Psoas muscle (tissue), 8 donors: ENCODE results near the gene KIAA0513. TPM values are rescaled to one million over a fixed set of nuclear protein-coding genes. Genes with fewer than 3 reads are reported as not detected.

ENCODE experiments used
- ATAC-seq, 4 donors: fragments of 200-7000 bp; cut with Tn5 transposase; one replicate each; pipeline ENCODE4 v1.9.1; 2020; ENCODE audit warnings: moderate library complexity in 3 of 4, mild to moderate bottlenecking in 2 of 4
- DNase-seq, 2 donors: peaks; one replicate each; pipeline ENCODE4 v3.0.0-alpha.2; 2020
- H3K27ac ChIP-seq: fragments of 200-600 bp; one replicate; pipeline ENCODE4 v1.8.0; 2022
- H3K27me3 ChIP-seq, 3 donors: fragments of 200-600 bp in 1 of 3; one replicate each; pipeline versions ENCODE4 v1.6.1 to v1.8.0; 2013 to 2022; ENCODE audit warnings: low read length in 2 of 3, mild to moderate bottlenecking in 2 of 3, moderate library complexity in 1 of 3; ENCODE audit not compliant: insufficient read depth in 3 of 3
- H3K36me3 ChIP-seq, 2 donors: fragments of 200-600 bp in 1 of 2; one replicate each; pipeline versions ENCODE4 v1.6.1 to v1.8.0; 2013 to 2022; ENCODE audit warnings: low read depth in 1 of 2, mild to moderate bottlenecking in 1 of 2, moderate library complexity in 1 of 2; ENCODE audit not compliant: insufficient read depth in 1 of 2
- H3K4me1 ChIP-seq: fragments of 200-600 bp; one replicate; pipeline ENCODE4 v1.8.0; 2022
- H3K4me3 ChIP-seq: fragments of 200-600 bp; one replicate; pipeline ENCODE4 v1.8.0; 2022; ENCODE audit warnings: mild to moderate bottlenecking
- H3K9me3 ChIP-seq: fragments of 200-600 bp; one replicate; pipeline ENCODE4 v1.8.0; 2022
- CTCF ChIP-seq: fragments of 200-600 bp; IDR thresholded peaks from one replicate; pipeline ENCODE4 v1.8.0; 2022; ENCODE audit warnings: antibody characterized with exemption
- WGBS, 3 donors: extraction: QIAGEN DNeasy Blood & Tissue Kit; methylation state at CpG; one replicate each; pipeline versions ENCODE4 v1.1.6 to v1.1.7; 2013; 5-methylcytosine and 5-hydroxymethylcytosine counted together
- intact Hi-C, 2 donors: fragments of 100-400 bp; cut with DNase I; formaldehyde crosslinking; loops; one replicate each; pipeline versions ENCODE4 v1.11.0 to v1.14.2; 2022
- polyA plus RNA-seq, 3 donors: library from polyadenylated mRNA; stranded (reverse); fragments of 200-250 nt; gene quantifications; one replicate each; pipeline ENCODE4 v1.2.3, GENCODE V29; 2013
- total RNA-seq, 4 donors: library from RNA; stranded (reverse); fragmentation: NEBNext Ultra II Directional in 2 of 4; extraction: Animal tissue kit (Norgen Biotek cat#: 25700) in 2 of 4; gene quantifications; one replicate each; pipeline versions ENCODE4 v1.2.1 to v1.2.4, GENCODE V29; 2021 to 2023
- donor health status: healthy with polysubstance abuse.
- donor health status: DM: no; HTN: no; CAD: no; lungs with moderate emphysema.
- donor health status: Bipolar disorder and iron deficiency.
- donor health status: healthy.
- donor health status: DM: yes; HTN: yes; CAD: no.
- donor health status: DM: no; HTN: no; CAD: no.
- donor health status: DM: no; HTN: no; CAD: no.
- donor health status: DM: yes; HTN: yes; CAD: no.

The KIAA0513 gene
- total and polyA plus RNA-seq, 7 donors, result 3.6 to 18.2 (median 12.9) TPM

- H3K4me3 ChIP-seq, result no peak overlapping the region
- H3K4me1 ChIP-seq, result peaks cover 13% of the 10 kb centered on the region
- no peak for TF ChIP-seq CTCF
- no peak overlapping the region for H3K27ac ChIP-seq
- intact Hi-C loops, result loop anchor here in 1 of 2 donors (5.0 kb wide), 1 partner anchor 45 kb away; no protein-coding TSS in a partner anchor
- 79 to 87% (median 80%) methylated on average over 9 to 10 of the region's 10 CpGs for WGBS, 3 donors
- peaks cover 0 to 2% (median 0%) of the 10 kb centered on the region in 3 donors for H3K27me3 ChIP-seq
- H3K9me3 ChIP-seq, result no peaks in the 10 kb centered on the region
- ATAC-seq (no peak), DNase-seq (no peak)
- peaks cover 0 to 47% of the 10 kb centered on the region in 2 donors for H3K36me3 ChIP-seq
Observed at GRCh38 chr16:85077039-85077438, 49.4 kb downstream of the KIAA0513 start.

GRCh38 chr16:85077576-85078125, 50.1 kb downstream of the KIAA0513 start:
- WGBS, 3 donors, result 92 to 95% (median 94%) methylated on average over 16 of the region's 16 CpGs
- Histone ChIP-seq H3K9me3 (no peaks in the 10 kb centered on the region), H3K36me3 (peaks cover 0 to 49% of the 10 kb centered on the region in 2 donors), H3K4me3 (no peak overlapping the region), H3K27ac (no peak overlapping the region), H3K27me3 (peaks cover 0 to 2% (median 0%) of the 10 kb centered on the region in 3 donors), H3K4me1 (peaks cover 8% of the 10 kb centered on the region)
- no peak for ATAC-seq
- intact Hi-C loops, result loop anchor here in 1 of 2 donors (5.0 kb wide), 1 partner anchor 45 kb away; no protein-coding TSS in a partner anchor
- no peak for DNase-seq
- TF ChIP-seq CTCF, result no peak

DNA sequence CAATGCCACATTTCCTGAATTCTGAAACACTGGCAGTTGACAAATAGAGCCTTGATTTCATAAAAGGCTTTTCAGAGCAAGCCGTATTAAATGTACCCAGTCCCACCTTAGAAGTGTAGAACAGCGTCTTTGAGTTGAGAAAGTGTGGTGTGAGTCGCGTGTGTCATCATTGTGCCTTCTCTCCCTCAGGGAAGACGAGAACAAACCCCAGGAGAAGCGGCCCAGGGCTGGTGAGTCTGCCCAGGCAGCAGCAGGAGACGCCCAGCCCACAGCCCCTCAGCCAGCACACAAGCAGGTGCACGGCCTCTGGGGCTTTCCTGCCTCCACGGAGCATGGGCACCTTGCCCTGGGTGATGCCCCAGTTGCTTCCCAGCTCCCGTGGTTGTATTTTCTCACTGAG, 50.6 kb downstream of the KIAA0513 start:
- H3K27me3 ChIP-seq, result peaks cover 0 to 2% (median 0%) of the 10 kb centered on the region in 3 donors
- no peak for TF ChIP-seq CTCF
- peaks cover 0 to 49% of the 10 kb centered on the region in 2 donors for H3K36me3 ChIP-seq
- WGBS, 3 donors, result 90 to 91% (median 90%) methylated on average over 10 of the region's 10 CpGs
- H3K27ac ChIP-seq, result no peak overlapping the region
- DNase-seq (no peak), ATAC-seq (no peak)
- peaks cover 5% of the 10 kb centered on the region for H3K4me1 ChIP-seq
- H3K4me3 ChIP-seq, result no peak overlapping the region
- H3K9me3 ChIP-seq, result no peaks in the 10 kb centered on the region
- intact Hi-C loops, result loop anchor here in 1 of 2 donors (5.0 kb wide), 1 partner anchor 46 kb away; no protein-coding TSS in a partner anchor

DNA sequence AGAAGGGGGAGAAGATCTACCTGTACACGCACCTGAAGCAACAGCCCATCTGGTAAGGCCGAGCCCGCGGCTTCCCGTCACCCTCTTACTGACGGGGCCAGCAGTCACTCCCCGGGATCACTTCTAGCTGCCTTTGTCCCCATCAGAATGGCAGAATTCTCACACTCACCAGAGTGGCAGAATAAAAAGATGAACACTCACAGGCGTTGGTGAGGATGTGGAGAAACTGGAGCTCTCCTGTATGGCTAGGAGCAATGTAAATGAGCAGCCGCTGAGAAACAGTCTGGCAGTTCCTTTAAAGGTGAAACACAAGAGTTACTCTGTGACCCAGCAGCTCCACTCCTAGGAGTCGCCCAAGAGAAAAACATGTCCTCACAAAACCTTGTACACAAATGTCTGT, 51.4 kb downstream of the KIAA0513 start:
- peaks cover 0 to 2% (median 0%) of the 10 kb centered on the region in 3 donors for H3K27me3 ChIP-seq
- H3K9me3 ChIP-seq, result no peaks in the 10 kb centered on the region
- H3K27ac ChIP-seq, result no peak overlapping the region
- no peak for DNase-seq
- 98 to 100% (median 98%) methylated on average over 10 of the region's 10 CpGs for WGBS, 3 donors
- no peak for ATAC-seq
- no peak overlapping the region for H3K4me3 ChIP-seq
- no peaks in the 10 kb centered on the region for H3K4me1 ChIP-seq
- no peak for TF ChIP-seq CTCF
- peaks cover 0 to 49% of the 10 kb centered on the region in 2 donors for H3K36me3 ChIP-seq
- intact Hi-C loops, result loop anchor here in 1 of 2 donors (5.0 kb wide), 1 partner anchor 47 kb away; no protein-coding TSS in a partner anchor
